GM10847 (cell line): Measurements from ENCODE around the gene CDH4.

Experiments used
- POLR2A ChIP-seq: IDR thresholded peaks from 2 replicates; pipeline ENCODE4 v1.6.1; 2011; ENCODE audit not compliant: insufficient read length; ENCODE audit errors: extremely low read depth

Gene CDH4

GRCh38 chr20:61839912-61840778, 588.1 kb downstream of the CDH4 start:
- no peak for TF ChIP-seq POLR2A

DNA sequence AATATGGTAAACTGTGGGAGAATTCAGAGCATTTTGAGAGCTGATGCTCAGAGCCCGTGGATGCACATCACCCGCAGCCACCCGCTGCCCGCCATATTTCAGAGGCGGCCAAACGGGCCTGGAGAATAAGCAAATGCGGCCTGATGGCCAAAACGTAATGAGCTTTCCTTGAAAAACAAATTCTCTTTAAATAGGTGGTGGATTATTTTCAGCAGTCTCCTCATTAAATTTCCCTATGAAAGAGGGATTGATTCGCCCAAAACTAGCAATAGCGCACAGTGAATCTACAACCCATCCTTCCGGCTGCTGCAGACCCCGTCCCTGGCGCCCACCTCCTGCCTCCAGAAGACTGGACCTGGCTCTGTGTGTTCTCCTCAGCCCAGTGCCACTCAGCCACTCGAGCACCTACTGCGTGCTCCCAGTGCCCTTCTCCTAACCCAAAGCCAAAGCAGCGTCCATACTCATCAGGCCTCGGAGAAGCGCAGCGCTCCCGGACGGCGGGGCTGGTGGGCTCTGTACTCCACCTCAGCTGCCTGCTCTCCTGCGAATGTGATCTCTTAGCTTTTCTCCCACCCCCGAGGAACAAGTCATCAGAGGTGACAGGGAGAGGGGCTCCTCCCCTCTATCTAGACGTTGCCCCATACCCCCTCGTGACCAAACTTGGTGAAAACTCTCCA, 588.9 kb downstream of the CDH4 start:
- no peak for TF ChIP-seq POLR2A

DNA sequence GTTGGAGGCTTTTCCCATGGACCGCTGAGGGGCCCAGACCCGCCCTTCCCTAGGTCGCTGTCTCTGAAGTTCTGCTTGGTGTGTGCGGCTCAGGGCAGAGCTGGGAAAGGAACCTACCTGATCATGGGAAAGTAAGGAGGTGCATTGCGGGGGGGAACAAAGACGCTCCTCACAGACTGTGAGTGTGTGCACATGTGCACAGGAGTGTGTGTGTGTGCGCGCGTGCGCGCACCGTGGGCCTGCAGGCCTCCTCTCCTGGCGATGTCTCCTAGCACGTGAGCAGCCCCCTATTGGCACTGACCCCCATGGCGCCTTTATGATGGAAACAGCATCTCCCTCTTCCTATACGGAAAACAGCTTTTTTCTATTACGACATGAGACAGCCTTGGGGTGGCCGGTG, 589.5 kb downstream of the CDH4 start:
- TF ChIP-seq POLR2A = no peak

- TF ChIP-seq POLR2A = no peak
Measured at GRCh38 chr20:61841966-61842365, 589.9 kb downstream of the CDH4 start.

GRCh38 chr20:61844621-61845020, 592.6 kb downstream of the CDH4 start:
- no peak for TF ChIP-seq POLR2A

- no peak for TF ChIP-seq POLR2A
Measured at GRCh38 chr20:61845233-61845671, 593.2 kb downstream of the CDH4 start.

GRCh38 chr20:61846074-61846473, 594.0 kb downstream of the CDH4 start:
- TF ChIP-seq POLR2A = no peak

- no peak for TF ChIP-seq POLR2A
Measured at GRCh38 chr20:61846741-61847419, 594.8 kb downstream of the CDH4 start.

DNA sequence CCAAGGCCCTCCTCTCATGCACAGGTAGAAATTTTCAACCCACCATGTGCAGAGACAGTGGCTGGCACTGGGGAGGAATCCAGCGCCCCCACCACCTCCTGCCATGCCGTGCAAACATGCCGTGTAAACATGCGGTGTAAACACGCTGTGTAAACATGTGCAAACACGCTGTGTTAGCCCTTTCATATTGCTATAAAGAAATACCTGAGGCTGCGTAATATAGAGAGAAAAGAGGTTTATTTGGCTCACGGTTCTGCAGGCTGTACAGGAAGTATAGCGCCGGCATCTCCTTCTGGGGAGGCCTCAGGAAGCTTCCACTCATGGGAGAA, 595.3 kb downstream of the CDH4 start:
- no peak for TF ChIP-seq POLR2A

DNA sequence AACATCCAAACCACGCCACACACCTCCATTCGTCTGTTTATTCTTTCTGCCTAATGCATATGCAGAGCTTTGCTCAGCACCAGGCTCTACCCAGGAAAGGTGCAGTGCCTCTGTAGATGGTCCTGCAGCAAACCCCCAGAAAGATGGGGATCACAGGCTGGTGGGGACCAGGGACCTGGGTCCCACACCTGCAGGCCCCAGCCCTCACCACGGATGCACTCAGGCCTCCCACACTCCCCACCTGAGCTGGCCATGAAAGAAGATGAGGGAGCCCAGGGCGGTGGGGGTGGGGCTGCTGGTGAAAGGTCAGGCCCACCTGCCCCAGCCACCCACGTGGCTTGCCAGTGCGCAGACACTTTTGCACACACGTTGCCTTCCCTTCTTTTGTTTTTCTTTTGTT, 595.9 kb downstream of the CDH4 start:
- TF ChIP-seq POLR2A = no peak

- TF ChIP-seq POLR2A = no peak
Measured at GRCh38 chr20:61848851-61849250, 596.8 kb downstream of the CDH4 start.

DNA sequence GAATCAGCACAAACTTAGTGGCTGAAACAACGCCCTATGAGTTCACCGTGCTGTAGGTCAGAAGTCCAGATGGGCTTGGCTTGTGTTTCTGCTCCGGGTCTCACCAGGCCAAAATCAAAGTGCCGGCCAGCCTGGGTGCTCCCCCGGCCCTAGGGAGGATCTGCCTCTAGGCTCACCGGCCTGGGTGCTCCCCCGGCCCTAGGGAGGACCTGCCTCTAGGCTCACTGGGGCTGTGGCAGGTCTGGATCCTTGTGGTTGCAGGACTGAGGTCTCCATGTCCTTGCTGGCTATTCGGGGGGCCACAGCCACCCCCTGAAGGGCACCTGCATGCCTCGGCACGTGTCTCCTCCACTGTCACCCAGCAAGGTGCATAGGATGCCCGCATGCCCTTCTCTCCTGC, 597.3 kb downstream of the CDH4 start:
- TF ChIP-seq POLR2A = no peak

GRCh38 chr20:61849822-61850221, 597.8 kb downstream of the CDH4 start:
- TF ChIP-seq POLR2A = no peak

DNA sequence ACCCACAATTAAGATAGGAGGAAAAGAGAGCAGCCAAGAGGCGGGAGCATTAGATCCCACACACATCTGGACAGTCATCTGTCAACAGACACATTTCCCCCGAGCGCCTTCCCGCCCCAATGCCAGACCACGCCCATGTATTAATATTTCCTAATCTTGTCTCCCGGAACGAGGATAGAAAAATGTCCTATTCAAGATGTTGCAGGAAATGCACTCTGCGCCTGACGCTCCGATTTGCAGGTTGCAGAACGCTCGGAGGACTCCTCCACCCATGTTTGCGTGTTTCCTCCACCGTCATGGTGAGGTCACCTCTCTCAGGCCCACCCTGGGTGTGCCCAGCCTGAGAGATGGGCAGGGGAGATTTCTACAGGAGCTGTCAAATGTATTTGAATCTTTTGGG, 598.4 kb downstream of the CDH4 start:
- no peak for TF ChIP-seq POLR2A

DNA sequence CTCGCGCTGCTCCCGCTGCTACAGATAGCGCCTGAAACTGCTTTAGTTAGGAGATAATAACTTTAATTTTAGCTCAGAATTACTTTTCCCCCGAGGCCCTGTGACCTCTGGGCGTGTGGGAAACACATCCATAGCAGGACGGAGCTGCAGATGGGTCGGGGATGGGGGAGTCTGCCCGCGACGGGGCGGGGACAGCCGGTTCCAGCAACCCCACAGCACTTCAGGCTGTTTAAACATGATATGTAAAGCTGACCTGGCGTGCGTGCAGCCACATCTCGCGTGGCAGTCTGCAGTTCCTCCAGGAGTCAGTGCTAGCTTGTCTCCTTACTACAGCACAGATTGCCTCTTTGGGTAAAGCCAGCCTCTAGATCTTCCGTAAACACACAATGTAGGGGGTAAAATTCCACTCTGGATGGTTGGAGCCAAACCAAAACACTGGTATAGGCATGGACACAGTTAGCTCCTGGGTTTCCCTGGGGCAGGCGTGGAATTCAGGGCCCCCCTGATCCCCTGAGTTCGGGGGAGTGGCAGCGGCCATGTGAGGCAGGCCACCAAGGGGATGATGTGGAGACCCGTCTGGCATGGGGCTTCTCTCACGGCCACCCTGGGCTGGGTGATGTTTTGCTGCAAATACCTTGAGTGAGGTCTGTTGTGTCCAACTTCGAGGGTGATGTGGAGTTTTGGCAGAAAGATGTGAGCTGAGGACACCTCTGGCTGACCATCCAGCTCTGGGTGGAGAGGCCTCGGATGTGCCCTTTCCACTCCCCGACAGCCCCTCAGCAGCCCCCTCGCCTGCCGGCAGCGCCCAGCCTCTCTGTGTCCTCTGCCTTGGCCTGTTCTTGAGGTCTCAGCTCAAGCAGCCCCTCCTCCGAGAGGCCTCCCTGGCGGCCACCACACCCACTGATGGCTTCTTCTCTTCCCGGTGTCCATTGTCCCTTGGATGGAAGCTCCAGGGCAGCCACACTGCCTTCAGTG, 599.2 kb downstream of the CDH4 start:
- TF ChIP-seq POLR2A = no peak
